Stomach (tissue), 4 donors: ENCODE data around the gene ACSM5.

Experiments used
- CTCF ChIP-seq, 7 experiments: fragments of 450-650 bp in 4 of 7; fragments of 200-600 bp in 3 of 7; sonication (generic) in 3 of 7; IDR thresholded peaks; one replicate each; pipeline ENCODE4 v1.5.1; 2016 to 2019; ENCODE audit warnings: antibody characterized with exemption in 7 of 7, control low read depth in 2 of 7, mild to moderate bottlenecking in 1 of 7
- EP300 ChIP-seq: sonication (generic); formaldehyde crosslinking; IDR thresholded peaks from one replicate; pipeline ENCODE4 v1.6.1; 2017; ENCODE audit warnings: antibody characterized with exemption
- POLR2A ChIP-seq, 4 donors: fragments of 450-650 bp; IDR thresholded peaks; one replicate each; pipeline ENCODE4 v1.6.1; 2016; ENCODE audit warnings: antibody characterized with exemption in 4 of 4, control low read depth in 2 of 4, mild to moderate bottlenecking in 1 of 4, moderate library complexity in 1 of 4
- POLR2AphosphoS5 ChIP-seq, 3 donors: sonication (generic); formaldehyde crosslinking; IDR thresholded peaks; one replicate each; pipeline ENCODE4 v1.6.1; 2016; ENCODE audit warnings: antibody characterized with exemption in 3 of 3

- TF ChIP-seq POLR2A (IDR thresholded peaks at IDR 0.05) (no peak), CTCF (IDR thresholded peaks at IDR 0.05) (no peak), POLR2AphosphoS5 (IDR thresholded peaks at IDR 0.05) (no peak), EP300 (no peak)
These were observed 18.3 kb upstream of the ACSM5 start for GRCh38 chr16:20391045-20391444.
